Brain pericyte (primary cell): ENCODE results near the gene C1orf94.

Source experiments
- DNase-seq: peaks from one replicate; pipeline ENCODE4 v3.0.0-alpha.2; 2012; ENCODE audit warnings: low read depth, low spot score

The C1orf94 gene

GRCh38 chr1:34245967-34246366, 69.3 kb downstream of the C1orf94 start:
- no peak for DNase-seq

- no peak for DNase-seq
Observed at GRCh38 chr1:34250342-34250741, 73.6 kb downstream of the C1orf94 start.

GRCh38 chr1:34262023-34262853, 85.5 kb downstream of the C1orf94 start:
- DNase-seq, result no peak

- no peak for DNase-seq
Observed at GRCh38 chr1:34262921-34263320, 86.2 kb downstream of the C1orf94 start.

- DNase-seq, result no peak
Observed at GRCh38 chr1:34263406-34263805, 86.7 kb downstream of the C1orf94 start.

- no peak for DNase-seq
Observed at GRCh38 chr1:34265396-34265795, 88.7 kb downstream of the C1orf94 start.

GRCh38 chr1:34266127-34266951, 89.6 kb downstream of the C1orf94 start:
- no peak for DNase-seq

GRCh38 chr1:34267326-34267725, 90.6 kb downstream of the C1orf94 start:
- DNase-seq, result no peak

GRCh38 chr1:34268311-34268954, 91.7 kb downstream of the C1orf94 start:
- no peak for DNase-seq
